NCI-H510A (cell line): ENCODE data around the gene TROAP.
A peak's percentile ranks its signal among the peaks of the same experiment; 100 is the strongest.
"Not testable (repeated sequence)": the region's sequence is repeated elsewhere in the genome, so short reads cannot be mapped to it uniquely, and the experiment has no call there.

ENCODE experiments used
- DNase-seq: peaks from one replicate; lab custom pipeline; 2025; lab: John Stamatoyannopoulos, UW

Gene TROAP

GRCh38 chr12:49322708-49323523 lies at the start of gene TROAP:
TSS of gene TROAP (plus strand) at chr12:49323255. CDS start at chr12:49323609, 354 bp downstream.
- peak; percentile 96 for DNase-seq

- no peak for DNase-seq
These were observed 49.2 kb upstream of the TROAP start for GRCh38 chr12:49273726-49274395.

GRCh38 chr12:49274396-49275069 lies 48.5 kb upstream of the TROAP start:
- DNase-seq, result no peak

- DNase-seq, result no peak
These were observed 46.5 kb upstream of the TROAP start for GRCh38 chr12:49276304-49277290.

GRCh38 chr12:49277466-49277865 lies 45.6 kb upstream of the TROAP start:
- no peak for DNase-seq

- DNase-seq, result no peak
These were observed 43.3 kb upstream of the TROAP start for GRCh38 chr12:49279706-49280159.

- not testable (repeated sequence) for DNase-seq
These were observed 42.5 kb upstream of the TROAP start for GRCh38 chr12:49280545-49280944.

GRCh38 chr12:49282302-49282701 lies 40.8 kb upstream of the TROAP start:
- DNase-seq, result no peak

- not testable (repeated sequence) for DNase-seq
These were observed 40.2 kb upstream of the TROAP start for GRCh38 chr12:49282740-49283375.

- DNase-seq, result no peak
These were observed 39.3 kb upstream of the TROAP start for GRCh38 chr12:49283541-49284429.

GRCh38 chr12:49284672-49285071 lies 38.4 kb upstream of the TROAP start:
- DNase-seq, result no peak

- no peak for DNase-seq
These were observed 35.2 kb upstream of the TROAP start for GRCh38 chr12:49287876-49288275.

- no peak for DNase-seq
These were observed 34.6 kb upstream of the TROAP start for GRCh38 chr12:49288412-49288853.

GRCh38 chr12:49288922-49289555 lies 34.0 kb upstream of the TROAP start:
- DNase-seq, result no peak

- DNase-seq, result peak; percentile 16
These were observed 30.4 kb upstream of the TROAP start for GRCh38 chr12:49292729-49293055.

GRCh38 chr12:49293056-49293956 lies 29.7 kb upstream of the TROAP start:
- peak; percentile 18 for DNase-seq

- no peak for DNase-seq
These were observed 28.8 kb upstream of the TROAP start for GRCh38 chr12:49294086-49294803.

GRCh38 chr12:49294804-49295081 lies 28.3 kb upstream of the TROAP start:
- DNase-seq, result no peak
